Adrenal gland (tissue), 12 donors: ENCODE results near the gene ROM1. TPM values are rescaled to one million over a fixed set of nuclear protein-coding genes. Genes with fewer than 3 reads are reported as not detected.
"Not testable (repeated sequence)": the region's sequence is repeated elsewhere in the genome, so short reads cannot be mapped to it uniquely, and the experiment has no call there.

ENCODE experiments used
- DNase-seq, 7 donors: peaks; one replicate each; pipeline ENCODE4 v3.0.0-alpha.2; 2019 to 2020
- H3K27ac ChIP-seq, 5 donors: fragments of 200-600 bp; sonication (generic) in 4 of 5; 1 replicate in 3 of 5; 2 replicates in 2 of 5; pipeline versions ENCODE4 v1.5.1 to v1.8.0; 2016 to 2020; ENCODE audit warnings: mild to moderate bottlenecking in 1 of 5
- H3K27me3 ChIP-seq: fragments of 200-600 bp; 2 replicates; pipeline ENCODE4 v1.8.0; 2021
- H3K36me3 ChIP-seq, 2 donors: fragments of 200-600 bp; replicated peaks in 1 of 2; 1 replicate in 1 of 2; 2 replicates in 1 of 2; pipeline versions ENCODE4 v1.5.1 to v1.8.0; 2018 to 2022
- H3K4me1 ChIP-seq, 2 donors: fragments of 200-600 bp; replicated peaks in 1 of 2; 1 replicate in 1 of 2; 2 replicates in 1 of 2; pipeline versions ENCODE4 v1.5.1 to v1.8.0; 2018 to 2021
- H3K4me3 ChIP-seq, 4 donors: fragments of 200-600 bp; sonication (generic) in 3 of 4; one replicate each; pipeline ENCODE4 v1.5.1; 2016 to 2018
- H3K9me3 ChIP-seq, 3 donors: fragments of 200-600 bp; sonication (generic) in 1 of 3; replicated peaks in 1 of 3; 1 replicate in 2 of 3; 2 replicates in 1 of 3; pipeline versions ENCODE4 v1.5.1 to v1.8.0; 2016 to 2021
- CTCF ChIP-seq, 6 experiments: fragments of 450-650 bp in 4 of 6; fragments of 200-600 bp in 2 of 6; sonication (generic) in 1 of 6; IDR thresholded peaks; 1 replicate in 5 of 6; 2 replicates in 1 of 6; pipeline versions ENCODE4 v1.5.1 to v1.8.0; 2016 to 2021; ENCODE audit warnings: antibody characterized with exemption in 6 of 6, mild to moderate bottlenecking in 2 of 6, moderate library complexity in 1 of 6
- POLR2A ChIP-seq, 2 donors: fragments of 450-650 bp; IDR thresholded peaks; one replicate each; pipeline ENCODE4 v1.6.1; 2017; ENCODE audit warnings: antibody characterized with exemption in 2 of 2, mild to moderate bottlenecking in 2 of 2, moderate library complexity in 1 of 2
- WGBS, 4 donors: extraction: QIAGEN DNeasy Blood & Tissue Kit in 2 of 4; methylation state at CpG; one replicate each; pipeline versions ENCODE4 v1.1.5 to v1.1.7; 2013 to 2017; 5-methylcytosine and 5-hydroxymethylcytosine counted together
- intact Hi-C, 2 donors: fragments of 100-400 bp; cut with DNase I; formaldehyde crosslinking; loops; one replicate each; pipeline versions ENCODE4 v1.14.1 to v1.15.0; 2022 to 2023
- polyA plus RNA-seq, 3 donors: library from polyadenylated mRNA; stranded (reverse); fragments of 200-250 nt in 2 of 3; fragments of 350-450 nt in 1 of 3; fragmentation: Illumina TruSeq in 1 of 3; extraction: RNeasy Lipid Tissue Mini Kit (QIAGEN cat#74804) in 1 of 3; gene quantifications; one replicate each; pipeline ENCODE4 v1.2.3, GENCODE V29; 2013 to 2014
- total RNA-seq, 9 donors: library from RNA; depleted of rRNA in 4 of 9; stranded (reverse); fragments of >200 nt in 4 of 9; fragments of 120-200 nt in 1 of 9; fragmentation: NEBNext Ultra II Directional in 1 of 9; extraction: Animal tissue kit (Norgen Biotek cat#: 25700) in 1 of 9; gene quantifications; one replicate each; pipeline versions ENCODE4 v1.1.0 to v1.2.4, GENCODE V29; 2013 to 2023
- donor health status: healthy with polysubstance abuse.
- donor health status: Bipolar disorder and iron deficiency.
- donor health status: DM: yes; HTN: yes; CAD: no.
- donor health status: DM: no; HTN: no; CAD: no.
- donor health status: DM: no; HTN: no; CAD: no.
- donor health status: DM: yes; HTN: yes; CAD: no.

Gene ROM1
- total and polyA plus RNA-seq, 12 donors: 1.6 to 22.3 (median 5.3) TPM

GRCh38 chr11:62611705-62612365 is 1.2 kb upstream of the ROM1 start:
- peak in 6 of 7 donors; percentile 53 to 72 (median 57) for DNase-seq
- intact Hi-C loops: no loop called here
- Histone ChIP-seq H3K36me3 (peaks cover 0 to 39% of the 10 kb centered on the region in 2 donors), H3K27ac (peak overlapping the region; percentile 50 to 95 (median 85)), H3K4me1 (peaks cover 9 to 19% of the 10 kb centered on the region in 2 donors), H3K27me3 (no peaks in the 10 kb centered on the region), H3K9me3 (no peaks in the 10 kb centered on the region), H3K4me3 (peak overlapping the region in 3 of 4 donors; percentile 35 to 67 (median 65))
- WGBS, 4 donors: 2% methylated on average over 34 of the region's 34 CpGs
- peak in 1 of 6 experiments; percentile 11 for TF ChIP-seq CTCF (IDR thresholded peaks at IDR 0.05)
- TF ChIP-seq POLR2A (IDR thresholded peaks at IDR 0.05): no peak

GRCh38 chr11:62613291-62613778 is 278 bp downstream of the ROM1 start:
- Histone ChIP-seq H3K4me3 (peak overlapping the region in 1 of 4 donors; percentile 67), H3K9me3 (no peaks in the 10 kb centered on the region), H3K4me1 (peaks cover 9 to 19% of the 10 kb centered on the region in 2 donors), H3K36me3 (peaks cover 0 to 35% of the 10 kb centered on the region in 2 donors), H3K27ac (peak overlapping the region in 4 of 5 donors; percentile 76 to 95 (median 89)), H3K27me3 (no peaks in the 10 kb centered on the region)
- 34 to 47% (median 40%) methylated on average over 9 to 15 of the region's 15 CpGs; no CpG with 5 or more reads in 1 of the 4 donors for WGBS, 4 donors
- peak in 4 of 7 donors; percentile 28 to 56 (median 46) for DNase-seq
- intact Hi-C loops: no loop called here
- no peak for TF ChIP-seq CTCF (IDR thresholded peaks at IDR 0.05)
- TF ChIP-seq POLR2A (IDR thresholded peaks at IDR 0.05): no peak

GRCh38 chr11:62614275-62614674 is 1.2 kb downstream of the ROM1 start:
- H3K4me1 ChIP-seq: peaks cover 9 to 19% of the 10 kb centered on the region in 2 donors
- TF ChIP-seq POLR2A (IDR thresholded peaks at IDR 0.05) (no peak), CTCF (IDR thresholded peaks at IDR 0.05) (no peak)
- peak overlapping the region in 1 of 5 donors; percentile 93 for H3K27ac ChIP-seq
- peaks cover 0 to 29% of the 10 kb centered on the region in 2 donors for H3K36me3 ChIP-seq
- intact Hi-C loops: no loop called here
- WGBS, 4 donors: 78 to 87% (median 80%) methylated on average over 8 of the region's 8 CpGs
- no peak for DNase-seq
- H3K27me3 ChIP-seq: no peaks in the 10 kb centered on the region
- H3K9me3 ChIP-seq: no peaks in the 10 kb centered on the region
- H3K4me3 ChIP-seq: no peak overlapping the region

GRCh38 chr11:62615521-62615920 is 2.5 kb downstream of the ROM1 start:
- H3K27me3 ChIP-seq: no peaks in the 10 kb centered on the region
- TF ChIP-seq POLR2A (IDR thresholded peaks at IDR 0.05): no peak
- TF ChIP-seq CTCF (IDR thresholded peaks at IDR 0.05): no peak
- WGBS, 4 donors: 90 to 95% (median 90%) methylated on average over 2 to 7 of the region's 7 CpGs
- peaks cover 9 to 15% of the 10 kb centered on the region in 2 donors for H3K4me1 ChIP-seq
- no peak for DNase-seq
- intact Hi-C loops: no loop called here
- peaks cover 0 to 27% of the 10 kb centered on the region in 2 donors for H3K36me3 ChIP-seq
- no peaks in the 10 kb centered on the region for H3K9me3 ChIP-seq
- no peak overlapping the region for H3K27ac ChIP-seq
- no peak overlapping the region for H3K4me3 ChIP-seq

GRCh38 chr11:62616957-62617356 is 3.9 kb downstream of the ROM1 start:
- Histone ChIP-seq H3K4me1 (peaks cover 0 to 17% of the 10 kb centered on the region in 2 donors), H3K36me3 (peaks cover 0 to 25% of the 10 kb centered on the region in 2 donors)
- 91 to 94% (median 92%) methylated on average over 3 to 13 of the region's 14 CpGs; no CpG with 5 or more reads in 1 of the 4 donors for WGBS, 4 donors
- intact Hi-C loops, H3K27ac ChIP-seq, DNase-seq, H3K4me3 ChIP-seq, H3K9me3 ChIP-seq, H3K27me3 ChIP-seq: not testable (repeated sequence)
